SH-SY5Y (cell line): ENCODE measurements around the gene SLC6A20.

Experiments
- GATA2 ChIP-seq: IDR thresholded peaks from 2 replicates; pipeline ENCODE4 v1.6.1; 2011; ENCODE audit warnings: mild to moderate bottlenecking, low read depth, low read length
- GATA3 ChIP-seq: IDR thresholded peaks from 2 replicates; pipeline ENCODE4 v1.6.1; 2011; ENCODE audit warnings: low read depth, mild to moderate bottlenecking, low read length, moderate library complexity

The SLC6A20 gene

GRCh38 chr3:45807681-45808540, 11.6 kb upstream of the SLC6A20 start:
- TF ChIP-seq GATA3 (no peak), GATA2 (no peak)

- TF ChIP-seq GATA2: peak; percentile 70
- peak; percentile 33; the same call in 1 of the 2 replicates for TF ChIP-seq GATA3
Observed at GRCh38 chr3:45807133-45807532, 10.8 kb upstream of the SLC6A20 start.

GRCh38 chr3:45806072-45806471, 9.7 kb upstream of the SLC6A20 start:
- TF ChIP-seq GATA2: no peak
- no peak for TF ChIP-seq GATA3

- TF ChIP-seq GATA3 (no peak), GATA2 (no peak)
Observed at GRCh38 chr3:45803252-45803935, 7.1 kb upstream of the SLC6A20 start.

- TF ChIP-seq GATA2 (no peak), GATA3 (no peak)
Observed at GRCh38 chr3:45802146-45802545, 5.8 kb upstream of the SLC6A20 start.

- TF ChIP-seq GATA3 (no peak), GATA2 (no peak)
Observed at GRCh38 chr3:45800611-45801010, 4.3 kb upstream of the SLC6A20 start.

- TF ChIP-seq GATA2 (no peak), GATA3 (no peak)
Observed at GRCh38 chr3:45799586-45799985, 3.2 kb upstream of the SLC6A20 start.

GRCh38 chr3:45798034-45798433, 1.7 kb upstream of the SLC6A20 start:
- no peak for TF ChIP-seq GATA3

GRCh38 chr3:45796902-45797637, 734 bp upstream of the SLC6A20 start:
- TF ChIP-seq GATA2 (no peak), GATA3 (no peak)

GRCh38 chr3:45795509-45795881, 841 bp downstream of the SLC6A20 start:
- TF ChIP-seq GATA3: no peak
- no peak for TF ChIP-seq GATA2

- TF ChIP-seq GATA3 (no peak), GATA2 (no peak)
Observed at GRCh38 chr3:45794660-45795059, 1.7 kb downstream of the SLC6A20 start.

GRCh38 chr3:45794177-45794560, 2.2 kb downstream of the SLC6A20 start:
- TF ChIP-seq GATA3 (no peak), GATA2 (no peak)

- TF ChIP-seq GATA3: no peak
- no peak for TF ChIP-seq GATA2
Observed at GRCh38 chr3:45793482-45794176, 2.7 kb downstream of the SLC6A20 start.
